Ammon's horn (tissue), 1 donor: Measurements from ENCODE around the gene TSSK1B.
"Not testable (repeated sequence)": the region's sequence is repeated elsewhere in the genome, so short reads cannot be mapped to it uniquely, and the experiment has no call there.

Experiments used
- DNase-seq: peaks from one replicate; pipeline ENCODE4 v3.0.0-alpha.2; 2016; ENCODE audit warnings: low spot score

Gene TSSK1B

GRCh38 chr5:113434889-113435288 lies at the start of gene TSSK1B:
TSSK1B (minus strand) TSS chr5:113434989; CDS start chr5:113434839, 150 bp downstream.
- no peak for DNase-seq

- DNase-seq: no peak
Observed at GRCh38 chr5:113480243-113480642, 45.5 kb upstream of the TSSK1B start.

- DNase-seq: no peak
Observed at GRCh38 chr5:113478691-113479090, 43.9 kb upstream of the TSSK1B start.

- DNase-seq: no peak
Observed at GRCh38 chr5:113474100-113474728, 39.4 kb upstream of the TSSK1B start.

GRCh38 chr5:113463032-113463431 lies 28.2 kb upstream of the TSSK1B start:
- DNase-seq: no peak

GRCh38 chr5:113457106-113457505 lies 22.3 kb upstream of the TSSK1B start:
- DNase-seq: not testable (repeated sequence)

- DNase-seq: no peak
Observed at GRCh38 chr5:113452941-113453340, 18.2 kb upstream of the TSSK1B start.

- no peak for DNase-seq
Observed at GRCh38 chr5:113451797-113452196, 17.0 kb upstream of the TSSK1B start.

GRCh38 chr5:113450929-113451328 lies 16.1 kb upstream of the TSSK1B start:
- no peak for DNase-seq

- DNase-seq: no peak
Observed at GRCh38 chr5:113450462-113450861, 15.7 kb upstream of the TSSK1B start.

- no peak for DNase-seq
Observed at GRCh38 chr5:113448252-113448651, 13.5 kb upstream of the TSSK1B start.

- no peak for DNase-seq
Observed at GRCh38 chr5:113447498-113448050, 12.8 kb upstream of the TSSK1B start.

GRCh38 chr5:113446358-113446927 lies 11.7 kb upstream of the TSSK1B start:
- no peak for DNase-seq

GRCh38 chr5:113437111-113437510 lies 2.3 kb upstream of the TSSK1B start:
- DNase-seq: no peak

GRCh38 chr5:113435575-113435974 lies 786 bp upstream of the TSSK1B start:
- DNase-seq: peak; percentile 9

- DNase-seq: no peak
Observed at GRCh38 chr5:113433862-113434612, 752 bp downstream of the TSSK1B start.

- DNase-seq: no peak
Observed at GRCh38 chr5:113433071-113433470, 1.7 kb downstream of the TSSK1B start.

GRCh38 chr5:113427871-113428574 lies 6.8 kb downstream of the TSSK1B start:
- DNase-seq: no peak

- no peak for DNase-seq
Observed at GRCh38 chr5:113425909-113426308, 8.9 kb downstream of the TSSK1B start.

- no peak for DNase-seq
Observed at GRCh38 chr5:113421693-113422092, 13.1 kb downstream of the TSSK1B start.

GRCh38 chr5:113405530-113405929 lies 29.3 kb downstream of the TSSK1B start:
- no peak for DNase-seq

GRCh38 chr5:113404269-113404668 lies 30.5 kb downstream of the TSSK1B start:
- no peak for DNase-seq
